Endometrium (tissue), 2 donors: ENCODE results near the gene TPO.
"Not testable (repeated sequence)": the region's sequence is repeated elsewhere in the genome, so short reads cannot be mapped to it uniquely, and the experiment has no call there.

Source experiments
- FAIRE-seq: peaks from 2 replicates; lab custom pipeline; 2012; peaks lifted over from hg19 to GRCh38; lab: Jason Lieb, UNC
- donor health status: control.
- donor health status: control.

TPO gene

GRCh38 chr2:1556776-1557466 is 143.7 kb downstream of the TPO start:
- FAIRE-seq, result no peak

- no peak for FAIRE-seq
These were observed 144.2 kb downstream of the TPO start for GRCh38 chr2:1557467-1557820.

GRCh38 chr2:1559589-1560175 is 146.4 kb downstream of the TPO start:
- no peak for FAIRE-seq

- FAIRE-seq, result no peak
These were observed 148.0 kb downstream of the TPO start for GRCh38 chr2:1561259-1561658.

- no peak for FAIRE-seq
These were observed 148.7 kb downstream of the TPO start for GRCh38 chr2:1561811-1562421.

- no peak for FAIRE-seq
These were observed 150.0 kb downstream of the TPO start for GRCh38 chr2:1563084-1563857.

GRCh38 chr2:1563943-1564891 is 151.0 kb downstream of the TPO start:
- FAIRE-seq, result no peak

- FAIRE-seq, result no peak
These were observed 154.5 kb downstream of the TPO start for GRCh38 chr2:1567556-1568344.

GRCh38 chr2:1568345-1568668 is 155.0 kb downstream of the TPO start:
- not testable (repeated sequence) for FAIRE-seq

GRCh38 chr2:1569879-1570450 is 156.7 kb downstream of the TPO start:
- FAIRE-seq, result no peak

GRCh38 chr2:1571477-1572417 is 158.5 kb downstream of the TPO start:
- no peak for FAIRE-seq

- FAIRE-seq, result no peak
These were observed 159.4 kb downstream of the TPO start for GRCh38 chr2:1572638-1573037.

GRCh38 chr2:1577846-1578245 is 164.6 kb downstream of the TPO start:
- no peak for FAIRE-seq

GRCh38 chr2:1581257-1581964 is 168.1 kb downstream of the TPO start:
- FAIRE-seq, result not testable (repeated sequence)

GRCh38 chr2:1581965-1582625 is 168.8 kb downstream of the TPO start:
- no peak for FAIRE-seq

- no peak for FAIRE-seq
These were observed 169.7 kb downstream of the TPO start for GRCh38 chr2:1582891-1583341.

GRCh38 chr2:1584051-1584531 is 170.8 kb downstream of the TPO start:
- no peak for FAIRE-seq
